Renal cortical epithelial cell (primary cell): ENCODE measurements around the gene KCNJ2. TPM values are rescaled to one million over a fixed set of nuclear protein-coding genes. Genes with fewer than 3 reads are reported as not detected.

Source experiments
- DNase-seq: peaks from one replicate; pipeline ENCODE4 v3.0.0-alpha.2; 2011; ENCODE audit warnings: low read depth
- total RNA-seq: library from RNA; depleted of rRNA; stranded (reverse); fragments of >200 nt; gene quantifications from 2 replicates; pipeline ENCODE4 v1.2.3, GENCODE V29; 2014

The KCNJ2 gene
- total RNA-seq: 0.55 and 1.2 TPM in 2 replicates

- peak; percentile 58 for DNase-seq
Measured at GRCh38 chr17:70168977-70169708, at the start of gene KCNJ2. Gene KCNJ2 (plus strand): TSS chr17:70169532. CDS start chr17:70175040, 5,508 bp downstream.

- no peak for DNase-seq
Measured at GRCh38 chr17:70119545-70119944, 49.8 kb upstream of the KCNJ2 start.

GRCh38 chr17:70119983-70120382 lies 49.3 kb upstream of the KCNJ2 start:
- peak; percentile 34 for DNase-seq

- no peak for DNase-seq
Measured at GRCh38 chr17:70120425-70120824, 48.9 kb upstream of the KCNJ2 start.

GRCh38 chr17:70121126-70121525 lies 48.2 kb upstream of the KCNJ2 start:
- no peak for DNase-seq

- DNase-seq: no peak
Measured at GRCh38 chr17:70123193-70123592, 46.1 kb upstream of the KCNJ2 start.

- DNase-seq: no peak
Measured at GRCh38 chr17:70124723-70125122, 44.6 kb upstream of the KCNJ2 start.

- no peak for DNase-seq
Measured at GRCh38 chr17:70127221-70127873, 42.0 kb upstream of the KCNJ2 start.

- DNase-seq: no peak
Measured at GRCh38 chr17:70128727-70129238, 40.5 kb upstream of the KCNJ2 start.

GRCh38 chr17:70130289-70130688 lies 39.0 kb upstream of the KCNJ2 start:
- DNase-seq: no peak

GRCh38 chr17:70132505-70132904 lies 36.8 kb upstream of the KCNJ2 start:
- DNase-seq: no peak

GRCh38 chr17:70134042-70134441 lies 35.3 kb upstream of the KCNJ2 start:
- DNase-seq: no peak

- no peak for DNase-seq
Measured at GRCh38 chr17:70134777-70135176, 34.6 kb upstream of the KCNJ2 start.

GRCh38 chr17:70136131-70136530 lies 33.2 kb upstream of the KCNJ2 start:
- peak; percentile 32 for DNase-seq

GRCh38 chr17:70137451-70138230 lies 31.7 kb upstream of the KCNJ2 start:
- DNase-seq: peak; percentile 97

GRCh38 chr17:70138291-70138865 lies 31.0 kb upstream of the KCNJ2 start:
- DNase-seq: peak; percentile 87

- no peak for DNase-seq
Measured at GRCh38 chr17:70139449-70139993, 29.8 kb upstream of the KCNJ2 start.

GRCh38 chr17:70144260-70144846 lies 25.0 kb upstream of the KCNJ2 start:
- peak; percentile 51 for DNase-seq

- no peak for DNase-seq
Measured at GRCh38 chr17:70153210-70153609, 16.1 kb upstream of the KCNJ2 start.

- DNase-seq: no peak
Measured at GRCh38 chr17:70157151-70157550, 12.2 kb upstream of the KCNJ2 start.

- no peak for DNase-seq
Measured at GRCh38 chr17:70158180-70158579, 11.2 kb upstream of the KCNJ2 start.
